Spleen (tissue), 7 donors: ENCODE measurements around the gene MRAP2.
"Not testable (repeated sequence)": the region's sequence is repeated elsewhere in the genome, so short reads cannot be mapped to it uniquely, and the experiment has no call there.

Experiments used
- CTCF ChIP-seq, 11 experiments: fragments of 200-600 bp in 7 of 11; fragments of 450-650 bp in 4 of 11; sonication (generic) in 4 of 11; IDR thresholded peaks in 8 of 11; conservative IDR thresholded peaks in 3 of 11; 1 replicate in 7 of 11; 2 replicates in 4 of 11; pipeline versions ENCODE4 v1.4.0 to v1.8.0; 2016 to 2021; ENCODE audit warnings: antibody characterized with exemption in 11 of 11, inconsistent platforms in 4 of 11, mild to moderate bottlenecking in 1 of 11
- POLR2AphosphoS5 ChIP-seq, 3 donors: sonication (generic); formaldehyde crosslinking; IDR thresholded peaks; one replicate each; pipeline ENCODE4 v1.5.1; 2017; ENCODE audit warnings: antibody characterized with exemption in 3 of 3
- donor health status: DM: no; HTN: no; CAD: no; lungs with moderate emphysema.
- donor health status: DM: no; HTN: no; CAD: no.
- donor health status: DM: no; HTN: no; CAD: no.

GRCh38 chr6:84105215-84105924 is 71.8 kb downstream of the MRAP2 start:
- not testable (repeated sequence) for TF ChIP-seq CTCF (IDR thresholded peaks at IDR 0.05 in 8 of 11, conservative IDR thresholded peaks at IDR 0.05 in 3 of 11); POLR2AphosphoS5 (IDR thresholded peaks at IDR 0.05)
